HepG2 (cell line): ENCODE data around the gene CACNA1G.

ENCODE experiments used
- ATF1 ChIP-seq: IDR thresholded peaks from 2 replicates; pipeline ENCODE4 v1.6.1; 2016; ENCODE audit warnings: mild to moderate bottlenecking, control low read depth
- CEBPZ ChIP-seq: IDR thresholded peaks from 2 replicates; pipeline ENCODE4 v1.6.1; 2012; ENCODE audit warnings: low read length, improper control_type of control experiment
- CHD2 ChIP-seq: IDR thresholded peaks from 2 replicates; pipeline ENCODE4 v1.6.1; 2011; ENCODE audit warnings: low read depth, low read length, improper control_type of control experiment
- FOXA3 ChIP-seq: IDR thresholded peaks from 2 replicates; pipeline ENCODE4 v1.6.1; 2016; ENCODE audit warnings: missing genetic modification reagents, missing compliant biosample characterization
- STAT5B ChIP-seq: sonication (generic); formaldehyde crosslinking; IDR thresholded peaks from 2 replicates; pipeline ENCODE4 v1.4.0; 2020; ENCODE audit warnings: missing genetic modification reagents
- ZNF569 ChIP-seq: sonication (generic); formaldehyde crosslinking; IDR thresholded peaks from 2 replicates; pipeline ENCODE4 v1.5.0; 2020; ENCODE audit warnings: mild to moderate bottlenecking, missing genetic modification reagents, moderate library complexity, borderline replicate concordance
- ZNF580 ChIP-seq: IDR thresholded peaks from 2 replicates; pipeline ENCODE4 v1.6.1; 2016; ENCODE audit warnings: low read depth, borderline replicate concordance
- ZNF670 ChIP-seq: sonication (generic); formaldehyde crosslinking; IDR thresholded peaks from 2 replicates; pipeline ENCODE4 v1.8.0; 2022; ENCODE audit warnings: mild to moderate bottlenecking, missing genetic modification reagents, borderline replicate concordance

GRCh38 chr17:50511058-50511457, 49.5 kb upstream of the CACNA1G start:
- TF ChIP-seq ZNF580 (CRISPR knock-in tag), result no peak
- no peak for TF ChIP-seq STAT5B (CRISPR knock-in tag)
- TF ChIP-seq ATF1, result no peak
- TF ChIP-seq CHD2, result no peak
- no peak for TF ChIP-seq ZNF670
- no peak for TF ChIP-seq FOXA3 (CRISPR knock-in tag)
- no peak for TF ChIP-seq ZNF569 (CRISPR knock-in tag)
- TF ChIP-seq CEBPZ, result no peak
